ENCODE results near the gene TMC7.

The TMC7 gene

GRCh38 chr16:19084879-19085278 is 101.1 kb downstream of the TMC7 start:
- no peaks in the 10 kb centered on the region for H4K20me1 ChIP-seq
- no peak overlapping the region for H3K4me3 ChIP-seq
- H3K27me3 ChIP-seq = peaks cover 6% of the 10 kb centered on the region; the same call in 1 of the 2 replicates
- no peak overlapping the region for H3K27ac ChIP-seq
- H3K9me3 ChIP-seq = peaks cover 9% of the 10 kb centered on the region; the same call in 1 of the 2 replicates
- TF ChIP-seq Cebpa-rat (IDR thresholded peaks at IDR 0.05) = no peak
- H3K36me3 ChIP-seq = peaks cover 11% of the 10 kb centered on the region
- H3K4me1 ChIP-seq = peaks cover 28% of the 10 kb centered on the region
- no peak overlapping the region for H3K9ac ChIP-seq
- H3K4me2 ChIP-seq = no peak overlapping the region

- Histone ChIP-seq H3K27me3 (peaks cover 6% of the 10 kb centered on the region; the same call in 1 of the 2 replicates), H3K4me2 (peak overlapping the region; percentile 84), H3K4me3 (no peak overlapping the region), H3K27ac (no peak overlapping the region), H3K4me1 (peaks cover 28% of the 10 kb centered on the region), H4K20me1 (no peaks in the 10 kb centered on the region), H3K36me3 (peaks cover 10% of the 10 kb centered on the region), H3K9ac (peak overlapping the region; percentile 19; the same call in 1 of the 2 replicates), H3K9me3 (peaks cover 7% of the 10 kb centered on the region)
- no peak for TF ChIP-seq Cebpa-rat (IDR thresholded peaks at IDR 0.05)
These were observed 102.0 kb downstream of the TMC7 start for GRCh38 chr16:19085679-19086200.

DNA sequence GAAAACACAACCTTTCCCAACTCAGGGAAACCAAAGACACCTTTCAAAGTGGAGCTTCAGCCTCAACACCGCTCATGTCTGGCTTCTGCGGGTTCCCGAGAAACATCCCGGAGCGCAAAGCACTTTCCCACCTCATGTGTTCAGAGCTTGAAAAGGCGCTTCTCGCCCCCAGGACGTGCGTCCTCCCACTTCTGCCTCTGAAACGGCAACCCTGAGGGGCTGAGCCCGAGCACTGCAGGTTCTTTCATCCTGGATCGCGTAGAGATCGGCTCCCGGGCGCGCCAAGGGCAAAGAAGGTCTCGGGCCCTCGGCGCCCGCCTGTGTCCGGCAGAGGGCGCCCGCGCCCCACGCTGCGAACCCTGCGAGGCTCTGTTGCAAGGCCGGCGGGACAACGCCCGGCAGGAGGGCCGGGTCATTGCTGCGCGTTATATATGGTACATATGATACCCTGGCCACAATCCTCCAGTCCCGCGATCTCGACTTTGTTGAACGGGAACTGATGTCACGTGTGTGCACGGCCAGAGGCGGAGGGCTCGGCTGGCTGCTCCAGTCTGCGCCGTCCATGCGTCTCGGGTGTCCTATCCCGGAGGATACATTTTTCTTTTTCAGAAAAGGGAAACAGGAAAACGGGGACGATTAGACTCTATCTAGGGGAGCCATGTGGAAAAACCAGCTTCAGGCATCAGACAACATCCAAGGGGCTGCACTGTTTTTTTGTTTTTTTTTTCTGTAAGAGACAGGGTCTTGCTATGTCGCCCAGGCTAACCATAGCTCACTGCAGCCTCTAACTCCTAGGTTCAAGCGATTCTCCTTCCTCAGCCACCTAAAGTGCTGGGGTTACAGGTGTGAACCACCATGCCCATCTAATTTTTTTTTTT is 102.8 kb downstream of the TMC7 start:
- Histone ChIP-seq H3K4me1 (peaks cover 28% of the 10 kb centered on the region), H3K9me3 (peaks cover 2% of the 10 kb centered on the region), H3K36me3 (peaks cover 1% of the 10 kb centered on the region; the same call in 1 of the 2 replicates), H3K4me2 (peak overlapping the region; percentile 84), H4K20me1 (no peaks in the 10 kb centered on the region), H3K4me3 (peak overlapping the region; percentile 44; the same call in 1 of the 2 replicates), H3K27me3 (peaks cover 6% of the 10 kb centered on the region; the same call in 1 of the 2 replicates), H3K9ac (peak overlapping the region; percentile 19; the same call in 1 of the 2 replicates), H3K27ac (no peak overlapping the region)
- TF ChIP-seq Cebpa-rat (IDR thresholded peaks at IDR 0.05) = no peak

DNA sequence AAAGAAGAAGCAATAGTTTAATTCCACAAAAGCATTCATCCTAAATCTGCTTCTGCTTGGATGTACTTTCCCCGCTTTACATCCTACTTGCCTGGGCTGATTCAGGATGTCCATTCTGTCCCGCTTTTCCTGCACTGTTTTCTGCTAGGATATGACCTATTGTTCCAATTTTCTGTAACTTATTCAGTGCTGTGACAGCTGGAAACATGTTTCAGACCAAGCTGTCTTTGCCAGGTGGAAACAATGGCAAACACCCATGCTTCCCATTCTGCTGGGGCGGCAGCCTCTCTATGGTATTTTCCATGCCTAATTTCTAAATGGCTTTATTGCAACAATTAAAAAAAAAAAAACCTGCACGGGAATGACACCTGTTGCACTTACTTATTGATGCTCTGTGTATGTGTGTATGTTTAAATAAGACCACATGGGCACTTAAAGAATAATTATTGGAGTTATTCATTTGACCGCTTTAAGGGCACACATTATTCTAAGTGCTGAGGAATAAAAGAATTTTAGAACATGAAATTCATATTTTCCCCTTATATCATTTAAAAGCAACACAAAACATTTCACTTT is 104.7 kb downstream of the TMC7 start:
- no peak for TF ChIP-seq Cebpa-rat (IDR thresholded peaks at IDR 0.05)
- no peak overlapping the region for H3K4me2 ChIP-seq

GRCh38 chr16:19089410-19089955 is 105.7 kb downstream of the TMC7 start:
- H3K4me2 ChIP-seq = no peak overlapping the region
- peaks cover 6% of the 10 kb centered on the region for H3K9me3 ChIP-seq
- H3K27me3 ChIP-seq = peaks cover 6% of the 10 kb centered on the region; the same call in 1 of the 2 replicates
- peaks cover 13% of the 10 kb centered on the region for H3K4me1 ChIP-seq
- no peak overlapping the region for H3K27ac ChIP-seq
- TF ChIP-seq Cebpa-rat (IDR thresholded peaks at IDR 0.05) = no peak
- no peak overlapping the region for H3K4me3 ChIP-seq
- H3K36me3 ChIP-seq = no peaks in the 10 kb centered on the region
- H3K9ac ChIP-seq = no peak overlapping the region
- no peaks in the 10 kb centered on the region for H4K20me1 ChIP-seq

More for the DNA sequence above, 104.7 kb downstream of the TMC7 start:
- Histone ChIP-seq H3K9ac (no peak overlapping the region), H3K36me3 (no peaks in the 10 kb centered on the region), H3K27me3 (peaks cover 6% of the 10 kb centered on the region; the same call in 1 of the 2 replicates), H3K27ac (no peak overlapping the region), H3K4me3 (no peak overlapping the region), H4K20me1 (no peaks in the 10 kb centered on the region), H3K4me1 (peaks cover 24% of the 10 kb centered on the region), H3K9me3 (peaks cover 6% of the 10 kb centered on the region)

- H3K9ac ChIP-seq = no peak overlapping the region
- no peaks in the 10 kb centered on the region for H4K20me1 ChIP-seq
- no peak overlapping the region for H3K4me2 ChIP-seq
- no peak overlapping the region for H3K27ac ChIP-seq
- H3K27me3 ChIP-seq = peaks cover 4% of the 10 kb centered on the region; the same call in 1 of the 2 replicates
- no peaks in the 10 kb centered on the region for H3K36me3 ChIP-seq
- peaks cover 5% of the 10 kb centered on the region for H3K4me1 ChIP-seq
- H3K9me3 ChIP-seq = peaks cover 6% of the 10 kb centered on the region
- no peak for TF ChIP-seq Cebpa-rat (IDR thresholded peaks at IDR 0.05)
- no peak overlapping the region for H3K4me3 ChIP-seq
These were observed 107.2 kb downstream of the TMC7 start for GRCh38 chr16:19090916-19091315.

DNA sequence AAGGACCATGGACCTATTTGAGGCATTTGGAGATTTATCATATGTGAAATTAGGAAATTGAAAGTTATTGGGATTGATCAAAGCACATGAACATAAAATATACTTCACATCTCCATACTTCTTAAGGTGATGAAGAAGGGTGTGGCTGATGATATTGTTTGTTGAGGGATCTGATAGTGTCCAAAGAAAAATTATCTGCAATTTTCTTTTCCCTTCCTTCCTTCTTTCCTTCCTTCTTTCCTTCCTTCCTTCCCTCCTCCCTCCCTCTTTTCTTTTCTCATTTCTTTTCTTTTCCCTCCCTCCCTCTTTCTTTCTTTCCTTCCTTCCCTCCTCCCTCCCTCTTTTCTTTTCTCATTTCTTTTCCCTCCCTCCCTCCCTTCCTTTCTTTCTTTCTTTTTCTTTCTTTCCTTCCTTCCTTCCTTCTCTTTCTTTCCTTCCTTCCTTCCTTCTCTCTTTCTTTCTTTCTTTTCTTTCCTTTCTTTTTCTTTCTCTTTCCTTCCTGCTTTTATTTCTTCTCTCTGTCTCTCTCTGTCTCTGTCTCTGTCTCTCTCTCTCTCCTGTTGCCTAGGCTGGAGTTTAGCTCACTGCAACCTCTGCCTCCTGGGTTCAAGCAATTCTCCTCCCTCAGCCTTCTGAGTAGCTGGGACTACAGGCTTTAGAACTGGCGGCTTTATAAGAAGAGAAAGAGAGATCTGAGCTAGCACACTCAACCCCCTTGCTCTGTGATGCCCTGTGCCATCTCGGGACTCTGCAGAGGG is 109.1 kb downstream of the TMC7 start:
- Histone ChIP-seq H3K27ac (no peak overlapping the region), H4K20me1 (no peaks in the 10 kb centered on the region), H3K9me3 (peaks cover 6% of the 10 kb centered on the region), H3K36me3 (no peaks in the 10 kb centered on the region), H3K27me3 (no peaks in the 10 kb centered on the region), H3K4me3 (no peak overlapping the region), H3K9ac (no peak overlapping the region), H3K4me1 (no peaks in the 10 kb centered on the region), H3K4me2 (no peak overlapping the region)
- TF ChIP-seq Cebpa-rat (IDR thresholded peaks at IDR 0.05) = no peak

DNA sequence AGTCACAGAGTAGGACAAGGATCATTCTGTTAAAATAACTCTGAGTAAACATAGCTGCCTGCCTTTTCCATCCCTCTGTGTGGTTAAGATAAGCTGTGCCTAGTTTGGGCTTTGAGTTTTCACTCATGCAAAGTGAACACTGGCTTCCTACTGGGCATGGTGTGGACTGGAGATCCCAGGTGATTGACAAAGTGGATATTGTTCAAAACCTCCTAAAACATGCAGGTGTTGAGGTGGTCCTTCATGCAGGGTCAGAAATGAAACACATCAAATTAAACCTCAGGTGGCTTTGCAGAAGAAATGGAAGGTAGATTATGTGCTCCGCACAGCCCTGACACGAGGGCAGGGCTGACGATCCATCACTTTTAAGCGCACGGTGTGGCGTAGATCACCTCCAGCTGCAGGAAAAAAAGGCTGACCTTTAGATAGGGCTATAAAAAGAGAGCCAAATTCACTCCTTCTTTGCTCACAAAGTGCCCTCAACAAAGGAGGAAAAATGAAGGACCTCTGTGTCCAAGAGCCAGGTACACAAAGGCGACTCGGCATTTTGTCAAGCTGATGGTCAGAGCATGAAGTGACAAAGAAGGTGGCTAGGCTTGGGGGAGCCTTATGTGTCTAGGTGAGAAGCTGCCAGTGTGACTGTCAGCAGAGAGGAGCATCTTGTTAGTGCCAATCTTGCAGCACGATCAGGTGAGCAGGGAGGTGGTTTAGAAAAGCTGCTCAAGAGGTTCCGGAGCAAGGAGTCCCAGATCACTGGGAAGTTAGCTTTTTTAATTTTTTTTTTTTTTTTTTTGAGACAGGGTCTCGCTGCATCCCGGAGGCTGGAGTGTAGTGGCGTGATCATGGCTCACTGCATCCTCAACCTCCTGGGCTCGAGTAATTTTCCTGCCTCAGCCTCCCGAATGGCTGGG is 110.2 kb downstream of the TMC7 start:
- H3K27me3 ChIP-seq = no peaks in the 10 kb centered on the region
- H3K27ac ChIP-seq = no peak overlapping the region
- no peak overlapping the region for H3K4me2 ChIP-seq
- H3K4me3 ChIP-seq = no peak overlapping the region
- H3K36me3 ChIP-seq = no peaks in the 10 kb centered on the region
- no peaks in the 10 kb centered on the region for H4K20me1 ChIP-seq
- H3K9ac ChIP-seq = no peak overlapping the region
- H3K4me1 ChIP-seq = no peaks in the 10 kb centered on the region
- no peak for TF ChIP-seq Cebpa-rat (IDR thresholded peaks at IDR 0.05)
- H3K9me3 ChIP-seq = peaks cover 10% of the 10 kb centered on the region

Measured in BLaER1 (cell line).